HS-5 (cell line): Measurements from ENCODE around the gene EPHB1.

Source experiments
- DNase-seq: peaks from one replicate; pipeline ENCODE4 v3.0.0-alpha.2; 2012; ENCODE audit warnings: low read depth

EPHB1 gene

GRCh38 chr3:134809427-134810051 lies 14.5 kb downstream of the EPHB1 start:
- DNase-seq, result no peak

- DNase-seq, result no peak
Observed at GRCh38 chr3:134810052-134810435, 15.0 kb downstream of the EPHB1 start.

DNA sequence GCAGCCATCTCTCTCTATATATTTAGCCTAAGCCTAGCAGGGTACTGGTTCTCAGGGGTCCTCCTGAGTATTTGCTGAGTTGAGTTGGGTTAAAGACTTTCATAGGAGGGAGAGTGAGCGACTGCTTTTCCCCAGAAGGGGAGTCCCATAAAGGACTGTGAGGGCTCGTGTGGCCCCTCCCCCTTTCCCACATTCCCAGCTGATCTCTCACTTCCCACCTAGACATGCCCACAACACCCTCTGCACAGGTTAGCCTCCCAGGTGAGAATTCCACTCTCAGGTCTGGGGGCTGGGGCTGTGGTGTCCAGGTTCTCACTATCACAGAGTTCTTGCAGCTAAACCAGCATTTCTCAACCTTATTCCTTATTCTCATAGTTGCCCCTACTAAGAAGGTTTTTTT lies 15.8 kb downstream of the EPHB1 start:
- no peak for DNase-seq

GRCh38 chr3:134813618-134814017 lies 18.6 kb downstream of the EPHB1 start:
- no peak for DNase-seq

GRCh38 chr3:134815519-134815918 lies 20.5 kb downstream of the EPHB1 start:
- no peak for DNase-seq

DNA sequence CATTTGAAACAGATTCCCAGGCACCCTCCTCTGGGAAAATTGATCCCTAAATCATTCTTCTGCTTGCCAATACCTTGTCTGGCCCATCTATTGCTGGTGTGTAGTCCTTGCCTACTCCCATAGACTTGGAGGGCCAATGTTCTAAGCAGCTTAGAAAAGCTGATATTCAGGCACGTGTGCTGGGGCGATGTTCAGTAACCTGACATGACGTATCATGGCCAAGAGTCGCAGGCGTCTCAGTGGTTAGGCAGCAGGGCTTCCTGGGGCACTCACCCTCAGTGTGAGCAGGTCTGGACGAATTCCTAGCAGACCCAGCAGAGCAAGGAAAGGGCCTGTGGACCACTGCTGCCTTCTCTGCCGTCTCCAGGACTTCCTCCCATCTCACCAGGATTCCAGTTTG lies 21.6 kb downstream of the EPHB1 start:
- no peak for DNase-seq

DNA sequence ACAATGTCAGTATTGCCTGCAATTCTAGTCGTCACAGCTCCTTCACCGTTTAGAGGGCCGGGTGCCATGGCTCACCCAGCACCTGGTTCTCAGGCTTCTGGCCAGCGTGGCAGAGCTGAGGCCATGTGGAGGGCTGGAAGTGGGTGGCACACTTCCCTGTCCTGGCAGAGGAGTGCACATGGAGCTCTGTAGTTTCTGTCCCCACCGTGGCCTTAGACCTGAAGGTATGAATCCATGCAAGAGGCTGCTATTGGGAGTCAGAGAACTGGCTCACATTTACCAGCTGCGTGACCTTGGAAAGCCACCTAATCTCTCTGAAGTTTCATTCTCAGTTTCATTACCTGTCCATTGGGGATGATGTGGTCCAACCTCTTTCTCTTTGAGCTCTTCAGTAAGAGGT lies 22.2 kb downstream of the EPHB1 start:
- no peak for DNase-seq

GRCh38 chr3:134820994-134821393 lies 25.9 kb downstream of the EPHB1 start:
- no peak for DNase-seq

DNA sequence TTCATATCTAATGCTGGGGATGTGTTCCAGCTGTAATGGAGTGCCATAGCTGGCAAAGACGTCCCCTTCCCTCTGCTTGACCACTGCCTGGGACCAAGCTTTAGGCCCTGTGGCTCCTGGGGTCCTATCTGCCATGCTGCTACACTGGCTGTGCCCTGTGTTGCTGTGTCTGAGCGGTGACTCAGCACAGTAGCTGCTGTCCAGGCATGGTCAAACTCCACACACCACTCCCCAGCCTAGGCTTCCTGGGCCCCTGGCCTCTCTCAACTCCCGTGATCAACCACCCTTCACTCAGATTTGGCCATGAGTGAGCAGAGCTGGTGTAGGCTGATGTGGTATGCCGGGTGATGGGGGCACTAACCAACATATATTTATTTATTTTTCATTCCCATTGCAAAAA lies 27.0 kb downstream of the EPHB1 start:
- DNase-seq, result no peak

DNA sequence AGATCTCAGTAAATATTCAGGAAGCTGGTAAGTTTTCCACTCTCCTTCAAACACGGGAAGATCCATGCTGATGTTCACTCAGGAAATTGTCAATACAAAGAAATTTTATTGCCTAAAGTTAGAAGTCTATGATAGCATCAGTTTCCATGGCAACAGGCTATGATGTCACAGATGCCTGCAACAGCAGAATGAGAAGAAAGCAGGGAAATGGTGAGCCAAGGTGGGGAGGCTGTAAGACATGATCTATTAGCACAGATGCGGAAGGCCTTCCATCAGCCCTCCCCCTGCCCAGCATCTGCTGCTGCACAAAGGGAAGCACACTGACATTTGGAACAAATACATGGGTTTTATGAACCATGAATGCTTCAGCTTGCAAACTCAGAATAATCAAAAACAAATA lies 28.6 kb downstream of the EPHB1 start:
- DNase-seq, result no peak

DNA sequence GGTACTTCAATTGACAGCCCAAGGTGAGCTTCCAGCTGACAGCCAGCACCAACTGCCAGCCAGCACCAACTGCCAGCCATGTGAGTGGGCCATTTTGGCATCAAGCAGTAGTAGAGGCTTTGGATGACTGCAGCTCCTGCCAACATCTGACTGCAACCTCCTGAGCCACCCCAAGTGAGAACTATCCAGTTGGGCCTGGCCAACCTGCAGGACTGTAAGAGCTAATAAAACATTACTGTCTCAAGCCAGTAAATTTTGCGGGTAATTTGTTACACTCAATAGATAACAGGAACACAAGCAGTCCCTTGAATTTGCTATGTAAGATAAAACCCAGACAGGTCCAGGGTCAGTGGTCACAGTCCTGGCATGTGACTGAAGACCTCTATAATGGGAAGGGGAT lies 29.7 kb downstream of the EPHB1 start:
- no peak for DNase-seq

DNA sequence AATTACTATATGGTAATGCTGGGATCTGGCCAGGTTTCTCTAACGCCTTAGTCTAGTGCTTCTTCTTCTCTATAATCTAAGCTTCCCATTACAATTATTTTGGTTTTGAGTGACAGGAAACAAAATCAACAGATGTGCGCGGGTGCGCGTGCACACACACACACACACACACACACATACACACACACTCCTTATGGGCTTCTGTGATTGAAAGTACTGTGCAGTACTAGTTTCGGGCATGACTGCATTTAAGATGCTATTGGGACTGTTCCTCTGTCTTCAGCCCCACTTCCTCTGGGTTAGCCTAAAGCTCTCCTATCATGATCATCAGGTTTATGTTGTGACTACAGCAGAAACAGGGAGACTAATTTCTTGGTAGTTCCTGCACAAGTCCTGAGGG lies 32.2 kb downstream of the EPHB1 start:
- DNase-seq, result no peak

- DNase-seq, result no peak
Observed at GRCh38 chr3:134829721-134830120, 34.7 kb downstream of the EPHB1 start.

DNA sequence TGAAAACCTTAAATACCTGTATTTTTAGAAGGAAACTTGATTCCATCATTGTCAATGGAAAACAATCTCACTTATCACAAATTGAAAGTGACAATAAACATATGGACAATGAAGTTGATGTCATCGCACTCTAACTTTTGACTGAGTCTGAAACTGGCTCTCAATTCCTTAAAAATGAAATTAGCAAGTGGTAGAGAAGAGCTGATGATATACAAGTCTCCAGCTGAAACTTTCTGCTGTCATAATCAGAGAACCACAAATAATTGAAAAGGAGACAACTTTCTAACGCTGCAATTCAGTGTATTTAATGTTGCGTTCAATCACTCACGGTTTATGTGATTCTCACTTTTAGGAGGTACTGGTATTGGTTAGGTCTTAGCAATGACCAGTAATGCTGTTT lies 37.5 kb downstream of the EPHB1 start:
- no peak for DNase-seq

DNA sequence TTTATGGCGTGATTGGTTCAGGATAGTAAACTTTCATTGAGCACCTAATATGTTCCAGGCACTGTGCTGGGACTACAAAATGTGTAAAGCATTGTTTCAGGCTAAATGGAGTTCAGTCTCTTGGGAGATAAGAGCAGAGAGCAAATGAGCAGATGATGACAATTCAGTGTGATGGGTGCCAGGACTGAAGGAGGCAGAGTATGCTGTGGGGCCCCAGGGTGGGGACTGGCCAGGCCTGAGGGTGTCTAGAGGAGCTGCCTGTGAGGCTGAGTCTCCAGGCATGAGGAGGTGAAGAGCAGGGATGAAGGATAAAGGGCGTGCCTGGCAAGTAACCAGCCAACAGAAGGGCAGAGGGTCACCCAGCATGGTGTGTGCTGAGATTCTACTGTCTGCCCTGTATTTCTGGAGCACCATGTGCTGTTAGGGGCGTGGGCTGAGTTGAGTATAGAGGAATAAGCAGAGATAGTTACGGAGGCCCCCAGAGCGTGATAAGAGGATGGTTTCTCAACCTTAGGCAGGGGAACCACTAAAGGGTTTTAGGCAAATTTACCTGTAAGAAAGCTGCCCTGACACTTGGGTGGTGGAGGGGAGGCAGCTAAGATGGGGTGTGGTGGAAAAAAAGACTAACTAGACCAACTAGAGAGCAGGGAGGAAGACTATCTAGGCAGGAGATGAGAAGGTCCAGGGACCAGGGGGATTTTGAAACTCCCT lies 38.5 kb downstream of the EPHB1 start:
- no peak for DNase-seq

GRCh38 chr3:134836921-134837320 lies 41.9 kb downstream of the EPHB1 start:
- DNase-seq, result no peak

GRCh38 chr3:134838599-134838998 lies 43.5 kb downstream of the EPHB1 start:
- no peak for DNase-seq

DNA sequence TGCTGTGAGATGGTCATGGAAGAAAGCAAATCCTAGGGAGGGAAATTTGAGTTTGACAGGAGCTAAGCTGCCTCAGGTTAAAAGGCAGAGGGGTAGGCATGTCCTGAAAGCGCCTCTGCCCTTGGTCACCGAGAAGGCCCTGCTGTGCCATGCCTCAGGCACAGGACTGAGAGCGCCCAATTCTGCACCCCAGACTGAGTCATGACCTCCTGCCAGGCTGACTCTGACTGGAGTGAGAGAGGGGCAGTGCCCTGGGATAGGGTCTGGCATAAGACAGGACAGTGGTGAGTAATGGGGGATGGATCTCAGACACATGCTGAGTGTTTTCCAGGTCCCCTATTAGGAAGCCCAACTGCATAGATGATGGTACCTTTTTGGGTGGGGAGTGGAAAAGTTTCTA lies 44.4 kb downstream of the EPHB1 start:
- no peak for DNase-seq

- DNase-seq, result no peak
Observed at GRCh38 chr3:134839990-134840389, 44.9 kb downstream of the EPHB1 start.

DNA sequence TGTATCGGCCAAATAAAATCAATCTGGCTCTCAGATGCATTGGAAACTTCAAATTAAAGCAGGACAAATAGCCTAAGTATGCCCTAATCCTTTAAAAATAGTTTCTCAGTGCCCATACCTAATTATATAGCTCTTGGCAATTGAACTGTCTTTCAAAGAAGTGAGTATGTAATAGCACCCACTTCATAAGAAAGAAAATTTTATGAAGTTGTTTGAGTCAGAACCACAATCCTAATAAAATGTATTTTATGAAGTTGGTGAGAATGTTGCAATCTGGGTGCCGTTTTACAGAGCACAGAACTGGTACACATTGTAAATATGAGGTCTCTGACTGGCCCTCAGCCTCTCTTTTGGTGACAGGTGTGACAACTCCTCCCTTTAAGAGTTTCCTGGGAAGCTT lies 45.4 kb downstream of the EPHB1 start:
- no peak for DNase-seq

DNA sequence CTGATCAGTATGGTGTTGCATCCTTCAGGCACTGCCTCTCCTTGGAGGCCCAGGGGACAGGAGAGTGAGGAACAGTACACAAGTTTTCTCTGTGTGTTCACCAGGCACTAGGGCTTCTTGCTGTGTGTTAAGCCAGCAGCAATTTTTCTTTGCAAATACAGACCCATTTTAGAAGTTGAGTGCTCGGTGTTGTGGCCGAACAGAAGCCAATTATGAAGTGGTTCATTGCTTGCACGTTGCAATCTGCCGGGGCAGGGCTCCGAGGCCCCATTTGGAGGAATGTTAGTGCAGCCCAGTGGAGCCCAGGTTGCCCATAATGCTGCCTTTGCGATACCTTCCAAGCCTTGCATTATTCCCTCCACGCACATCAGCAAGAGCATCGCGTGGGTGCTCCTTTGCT lies 51.0 kb downstream of the EPHB1 start:
- no peak for DNase-seq

- DNase-seq, result peak; percentile 98
Observed at GRCh38 chr3:134846911-134847317, 51.9 kb downstream of the EPHB1 start.

- no peak for DNase-seq
Observed at GRCh38 chr3:134847349-134847748, 52.3 kb downstream of the EPHB1 start.

DNA sequence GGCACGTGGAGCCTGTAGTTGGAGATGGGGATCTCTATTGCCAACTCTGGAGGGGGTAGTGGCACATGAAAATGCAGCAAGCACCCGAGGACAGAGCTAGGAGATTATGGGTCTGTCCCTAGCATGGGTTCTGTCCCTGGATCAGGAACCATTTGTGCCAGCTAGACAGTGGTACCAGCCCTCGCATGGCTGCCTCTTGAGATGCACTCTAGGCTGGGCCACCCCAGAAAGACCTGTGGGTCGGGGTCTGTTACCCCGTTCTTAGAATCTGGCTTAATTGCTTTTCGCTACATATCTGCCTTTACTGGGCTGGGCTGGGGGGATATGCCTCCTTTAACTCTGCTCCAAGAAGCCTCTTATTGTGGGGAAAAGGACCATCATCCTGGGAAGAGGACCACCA lies 54.5 kb downstream of the EPHB1 start:
- DNase-seq, result no peak
